Inflammatory macrophage treated with lipopolysaccharide for 1 hour (primary cell): Measurements from ENCODE around the gene DOCK3.
"Not testable (repeated sequence)": the region's sequence is repeated elsewhere in the genome, so short reads cannot be mapped to it uniquely, and the experiment has no call there.

Source experiments
- DNase-seq, 2 donors: peaks; one replicate each; pipeline ENCODE4 v3.0.0-alpha.2; 2020 to 2022

Gene DOCK3

DNA sequence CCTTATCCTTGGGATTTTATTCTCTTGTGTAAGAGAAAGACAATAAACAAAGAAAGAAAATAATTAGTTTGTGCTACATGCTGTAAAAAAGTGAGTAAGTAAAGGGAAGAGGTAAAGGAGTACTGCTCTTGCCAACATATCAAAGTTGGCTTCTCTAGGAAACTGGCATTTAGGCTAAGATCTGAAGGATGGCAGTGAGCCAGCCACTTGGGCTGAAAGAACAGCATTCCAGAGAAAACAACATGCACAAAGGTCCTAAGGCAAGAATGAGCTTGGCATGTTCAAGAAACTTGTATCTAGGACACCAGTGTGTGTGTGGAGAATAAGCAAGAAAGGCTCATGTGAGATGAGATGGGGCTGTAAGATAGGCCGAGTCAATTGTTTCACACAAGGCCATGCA, 464.9 kb downstream of the DOCK3 start:
- no peak for DNase-seq

DNA sequence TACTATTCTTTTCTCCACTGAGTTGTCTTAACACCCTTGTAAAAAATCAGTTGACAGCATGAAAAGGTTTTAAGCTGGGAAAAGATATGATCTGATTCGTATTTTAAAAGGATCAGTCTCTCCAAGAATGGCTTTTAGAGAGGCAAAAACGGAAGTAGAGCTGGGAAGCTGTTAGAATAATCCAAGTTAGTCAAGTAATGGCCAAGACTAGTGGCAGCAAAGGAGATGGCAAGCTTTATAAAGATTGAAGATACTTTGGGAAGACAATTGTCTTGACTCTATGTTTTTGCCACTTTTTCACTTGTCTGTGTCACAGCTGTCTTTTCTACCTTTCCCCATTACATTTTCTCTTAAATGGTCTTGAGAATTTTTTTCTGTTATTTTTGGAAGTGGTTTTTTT, 466.8 kb downstream of the DOCK3 start:
- no peak for DNase-seq

DNA sequence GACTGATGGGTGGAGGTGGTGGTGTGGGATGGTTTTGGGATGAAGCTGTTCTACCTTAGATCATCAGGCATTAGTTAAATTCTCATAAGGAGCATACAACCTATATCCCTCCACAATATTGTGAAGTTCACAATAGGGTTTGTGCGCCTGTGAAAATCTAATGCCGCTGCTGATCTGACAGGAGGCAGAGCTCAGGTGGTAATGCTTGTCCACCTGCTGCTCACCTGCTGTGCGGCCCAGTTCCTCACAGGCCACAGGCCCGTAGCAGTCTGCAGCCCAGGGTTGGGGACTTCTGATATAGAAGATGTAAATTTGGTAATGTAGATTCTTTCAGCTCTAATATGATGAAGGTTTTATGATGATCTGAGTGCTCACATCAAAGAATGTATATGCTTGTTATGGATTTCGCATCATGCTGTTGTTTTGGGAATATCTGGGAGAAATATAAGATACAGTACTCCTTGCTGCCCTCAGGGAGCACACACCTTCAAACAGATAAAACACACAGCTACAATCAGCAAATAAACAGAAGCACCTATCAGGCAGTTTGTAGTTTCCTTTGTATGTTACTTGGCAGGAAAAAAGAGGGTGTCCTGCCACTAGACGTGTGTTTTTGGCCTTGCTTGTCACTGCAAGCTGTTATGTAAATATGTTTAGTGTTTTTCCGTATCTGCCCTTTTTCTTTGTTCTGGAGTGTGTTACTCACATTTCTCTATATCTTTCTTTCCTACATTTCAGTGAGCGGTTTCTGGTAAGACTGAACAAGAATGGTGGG, 471.3 kb downstream of the DOCK3 start:
- DNase-seq, result no peak

DNA sequence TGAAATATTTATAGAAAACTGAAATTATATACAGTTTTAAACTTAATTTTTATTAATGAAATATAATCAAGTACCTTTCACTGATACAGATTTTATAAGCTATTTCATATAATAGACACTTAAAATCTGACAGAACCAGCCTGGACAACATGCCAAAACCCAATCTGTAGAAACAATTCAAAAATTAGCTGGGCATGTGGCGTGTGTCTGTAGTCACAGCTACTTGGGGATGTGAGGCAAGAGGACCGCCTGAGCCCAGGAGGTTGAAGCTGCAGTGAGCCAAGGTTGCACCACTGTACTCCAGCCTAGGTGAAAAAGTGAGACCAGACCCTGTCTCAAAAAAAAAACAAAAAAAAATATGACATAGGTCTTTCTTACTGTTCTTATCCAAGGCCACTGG, 472.1 kb downstream of the DOCK3 start:
- DNase-seq, result no peak

DNA sequence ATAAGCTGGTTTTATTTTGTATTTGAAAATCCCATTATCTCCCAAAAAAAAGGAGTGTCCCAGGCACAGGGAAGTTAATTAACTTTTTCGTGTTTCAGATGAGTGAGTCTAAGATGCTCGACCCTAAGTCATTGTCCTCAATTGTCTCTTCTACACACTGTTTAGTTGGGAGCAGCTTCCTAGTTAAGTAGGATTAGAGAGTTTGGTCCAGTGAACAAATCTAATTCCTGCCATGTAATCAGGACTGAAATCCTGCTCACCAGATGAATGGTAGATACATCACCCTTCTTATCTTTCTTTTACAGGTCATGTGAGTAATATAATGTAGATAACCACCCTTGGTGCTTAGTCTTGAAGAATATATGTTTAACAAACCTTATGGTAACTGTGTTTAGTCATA, 481.4 kb downstream of the DOCK3 start:
- DNase-seq, result no peak

DNA sequence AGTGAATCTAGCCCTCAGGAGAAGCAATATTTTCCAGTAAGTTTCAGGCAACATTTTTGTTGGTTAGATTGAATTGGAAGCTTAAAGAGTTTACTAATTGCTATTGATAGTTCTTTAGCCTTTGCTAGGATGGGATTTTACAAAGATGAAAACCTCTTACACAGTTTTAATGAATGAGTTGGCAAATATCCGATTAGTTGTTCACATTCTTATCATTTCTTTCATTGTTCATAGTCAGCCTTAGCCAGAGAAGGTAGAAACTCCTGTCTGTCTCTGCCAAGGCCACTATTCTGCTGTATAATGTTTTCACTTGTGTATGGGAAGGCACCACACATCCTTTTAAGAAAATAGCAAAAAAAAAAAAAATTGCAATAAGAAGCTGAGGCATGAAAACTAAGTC, 488.3 kb downstream of the DOCK3 start:
- no peak for DNase-seq

DNA sequence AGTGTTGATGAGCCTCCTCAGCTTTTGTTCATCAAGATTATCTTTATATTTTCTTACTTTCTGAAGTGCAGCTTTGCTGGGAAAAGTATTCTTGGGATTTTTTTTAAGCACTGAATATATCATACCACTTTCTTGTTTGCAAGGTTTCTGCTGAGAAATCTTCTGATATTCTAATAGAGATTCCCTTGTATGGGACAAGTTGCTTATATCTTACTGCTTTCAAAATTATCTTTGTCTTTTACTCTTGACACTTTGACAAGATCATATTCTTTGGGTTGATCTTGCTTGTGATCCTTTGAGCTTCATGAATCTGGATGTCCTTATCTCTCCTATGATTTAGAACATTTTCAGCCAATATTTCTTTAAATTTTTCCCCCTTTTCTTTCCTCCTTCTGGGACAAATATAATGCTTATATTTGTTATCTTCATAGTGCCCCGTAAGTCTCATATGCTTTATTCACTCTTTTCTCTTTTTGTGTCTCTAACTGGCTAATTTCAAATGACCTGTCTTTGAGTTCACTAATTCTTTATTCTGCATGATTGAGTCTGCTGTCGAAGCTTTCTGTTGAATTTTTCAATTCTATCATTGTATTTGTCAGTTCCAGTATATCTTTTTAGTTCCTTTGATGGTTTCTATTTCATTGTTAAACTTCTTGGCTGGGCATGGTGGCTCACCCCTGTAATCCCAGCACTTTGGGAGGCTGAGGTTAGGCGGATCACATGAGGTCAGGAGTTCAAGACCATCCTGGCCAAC, 499.0 kb downstream of the DOCK3 start:
- no peak for DNase-seq

DNA sequence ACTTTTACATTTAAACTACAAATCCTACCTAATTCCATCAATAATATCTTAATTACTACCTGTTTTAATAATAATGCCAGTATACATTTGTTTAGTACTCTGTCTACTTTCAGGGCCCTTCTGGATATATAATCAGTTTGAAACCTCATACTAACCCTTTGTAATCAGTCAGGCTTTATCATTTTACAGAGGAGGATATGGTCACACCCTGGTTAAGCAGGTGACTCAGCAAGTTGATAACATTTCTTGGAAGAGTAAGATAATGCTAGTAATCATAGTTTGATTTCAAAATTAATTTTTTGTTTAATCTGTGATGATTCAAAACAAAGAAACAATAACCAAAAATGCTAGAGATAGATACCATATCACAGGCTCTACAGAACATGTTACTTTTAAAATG, 502.2 kb downstream of the DOCK3 start:
- DNase-seq, result no peak

DNA sequence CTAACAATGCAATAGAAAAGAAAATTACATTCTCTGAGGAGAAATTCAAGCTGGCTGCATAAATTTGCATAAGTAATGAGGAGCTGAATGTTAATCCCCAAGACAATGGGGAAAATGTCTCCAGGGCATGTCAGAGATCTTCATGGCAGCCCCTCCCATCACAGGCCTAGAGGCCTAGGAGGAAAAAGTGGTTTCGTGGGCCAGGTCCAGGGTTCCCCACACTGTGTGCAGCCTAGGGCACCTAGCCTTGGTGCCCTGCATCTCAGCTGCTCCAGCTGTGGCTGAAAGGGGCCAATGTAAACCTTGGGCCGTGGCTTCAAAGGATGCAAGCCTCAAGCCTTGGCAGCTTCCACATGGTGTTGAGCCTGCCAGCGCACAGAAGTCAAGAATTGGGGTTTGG, 511.7 kb downstream of the DOCK3 start:
- not testable (repeated sequence) for DNase-seq

DNA sequence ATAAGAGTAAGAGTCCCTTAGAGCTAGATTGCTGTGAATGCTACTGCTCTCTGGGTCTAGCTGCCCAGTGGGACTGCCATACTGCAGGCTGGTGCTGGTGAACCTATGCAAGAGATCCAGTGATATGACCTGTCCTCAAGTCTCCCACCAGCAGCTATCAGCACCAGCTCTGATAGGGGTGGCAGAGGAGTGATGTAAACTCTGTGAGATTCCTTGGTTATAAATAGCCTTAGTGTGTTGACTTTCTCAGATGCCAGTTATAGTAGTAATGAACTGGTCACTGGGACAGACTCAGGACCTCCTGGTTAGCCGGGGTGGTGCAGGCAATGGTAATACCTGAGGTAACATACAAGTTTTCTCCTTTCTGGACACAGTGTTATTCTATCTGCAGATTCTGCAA, 515.5 kb downstream of the DOCK3 start:
- no peak for DNase-seq

DNA sequence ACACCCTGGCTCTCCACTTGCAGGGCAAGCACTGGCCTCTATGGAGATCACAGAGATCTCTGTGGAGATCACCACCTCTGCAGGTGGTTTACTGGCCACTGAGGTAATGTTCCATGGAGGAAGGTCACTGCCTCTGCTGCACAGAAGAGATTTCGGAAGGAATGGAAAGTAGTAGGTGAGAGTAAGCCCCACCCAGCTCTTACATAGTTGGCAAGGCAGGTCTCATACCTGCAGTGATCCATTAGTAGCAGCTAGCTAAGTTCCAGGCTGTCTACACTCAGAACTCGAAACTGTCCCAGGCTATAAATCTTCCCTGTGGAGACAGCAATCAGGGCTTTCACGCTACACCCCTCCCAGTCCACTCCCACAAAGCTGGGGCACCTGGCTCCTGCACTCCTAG, 516.1 kb downstream of the DOCK3 start:
- DNase-seq, result no peak

DNA sequence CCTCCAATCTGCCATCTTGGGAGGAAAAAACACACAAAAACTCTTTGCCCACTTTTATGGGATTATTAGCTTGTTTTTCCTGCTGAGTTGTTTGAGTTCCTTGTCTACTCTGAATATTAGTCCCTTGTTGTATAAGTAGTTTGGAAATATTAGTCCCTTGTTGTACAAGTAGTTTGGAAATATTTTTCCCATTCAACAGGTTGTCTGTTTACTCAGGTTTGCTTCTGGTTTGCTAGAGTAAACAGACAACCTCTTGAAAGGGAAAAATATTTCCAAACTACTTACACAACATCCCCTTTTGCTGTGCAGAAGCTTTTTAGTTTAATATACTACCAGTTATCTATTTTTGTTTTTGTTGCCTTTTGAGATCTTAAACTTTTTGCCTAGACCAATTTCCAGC, 517.0 kb downstream of the DOCK3 start:
- no peak for DNase-seq

DNA sequence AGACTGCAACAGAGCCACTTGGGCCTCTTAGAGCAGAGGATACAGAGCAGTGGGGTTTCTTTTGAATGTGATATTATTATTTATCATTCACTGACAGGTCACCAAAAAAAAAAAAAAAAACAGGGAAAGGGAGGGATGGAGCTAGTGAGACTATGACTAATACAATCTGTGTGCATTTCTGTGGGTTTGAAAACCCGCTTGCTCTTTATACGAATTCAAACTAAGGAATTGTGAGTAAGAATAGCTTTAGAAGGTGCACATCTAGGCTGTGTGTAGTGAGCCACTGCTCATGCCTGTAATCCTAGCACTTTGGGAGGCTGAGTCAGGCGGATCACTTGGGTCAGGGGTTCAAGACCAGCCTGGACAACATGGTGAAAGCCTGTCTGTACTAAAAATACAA, 523.8 kb downstream of the DOCK3 start:
- no peak for DNase-seq

DNA sequence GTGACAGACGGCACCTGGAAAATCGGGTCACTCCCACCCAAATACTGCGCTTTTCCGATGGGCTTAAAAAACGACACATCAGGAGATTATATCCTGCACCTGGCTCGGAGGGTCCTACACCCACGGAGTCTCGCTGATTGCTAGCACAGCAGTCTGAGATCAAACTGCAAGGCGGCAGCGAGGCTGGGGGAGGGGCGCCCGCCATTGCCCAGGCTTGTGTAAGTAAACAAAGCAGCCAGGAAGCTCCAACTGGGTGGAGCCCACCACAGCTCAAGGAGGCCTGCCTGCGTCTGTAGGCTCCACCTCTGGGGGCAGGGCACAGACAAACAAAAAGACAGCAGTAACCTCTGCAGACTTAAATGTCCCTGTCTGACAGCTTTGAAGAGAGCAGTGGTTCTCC, 524.6 kb downstream of the DOCK3 start:
- DNase-seq, result not testable (repeated sequence)

DNA sequence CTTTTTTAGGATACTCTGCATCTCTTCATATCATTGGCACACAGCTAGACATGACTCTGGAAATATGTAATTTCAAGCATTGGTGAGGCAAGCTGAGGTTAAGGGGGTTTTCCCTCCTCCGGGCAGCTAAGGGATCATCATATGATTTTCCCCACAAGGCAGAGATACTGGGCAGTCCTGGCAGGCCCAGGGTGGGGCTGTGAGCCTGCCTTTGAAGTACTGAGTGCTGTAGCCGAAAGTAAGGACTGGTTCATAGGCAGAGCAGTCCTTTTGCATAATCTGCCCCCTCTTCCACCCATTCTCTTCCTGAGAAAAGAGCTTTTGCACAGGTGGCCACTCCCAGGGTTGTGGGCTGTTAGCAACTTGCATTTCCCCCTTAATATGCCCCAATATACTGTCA, 541.6 kb downstream of the DOCK3 start:
- peak; percentile 12 to 47 for DNase-seq

DNA sequence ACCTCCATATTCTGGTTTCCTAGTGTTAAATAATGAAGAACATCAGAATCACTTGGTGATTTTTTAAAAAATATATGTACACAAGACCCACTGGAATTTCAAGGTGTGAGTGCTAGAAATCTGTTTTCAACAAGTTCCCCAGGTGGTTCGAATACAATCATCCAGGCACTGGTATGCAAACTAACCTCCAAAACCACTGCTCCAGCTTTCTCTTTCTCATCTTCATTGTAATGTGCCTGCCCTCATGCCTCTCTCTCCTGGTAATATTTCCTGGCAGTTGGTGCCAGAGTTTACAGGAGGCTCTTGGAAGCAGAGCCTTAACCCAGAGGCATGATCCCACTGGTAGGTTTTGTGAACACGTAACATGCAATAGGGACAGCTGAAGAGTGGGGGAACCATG, 547.2 kb downstream of the DOCK3 start:
- no peak for DNase-seq

DNA sequence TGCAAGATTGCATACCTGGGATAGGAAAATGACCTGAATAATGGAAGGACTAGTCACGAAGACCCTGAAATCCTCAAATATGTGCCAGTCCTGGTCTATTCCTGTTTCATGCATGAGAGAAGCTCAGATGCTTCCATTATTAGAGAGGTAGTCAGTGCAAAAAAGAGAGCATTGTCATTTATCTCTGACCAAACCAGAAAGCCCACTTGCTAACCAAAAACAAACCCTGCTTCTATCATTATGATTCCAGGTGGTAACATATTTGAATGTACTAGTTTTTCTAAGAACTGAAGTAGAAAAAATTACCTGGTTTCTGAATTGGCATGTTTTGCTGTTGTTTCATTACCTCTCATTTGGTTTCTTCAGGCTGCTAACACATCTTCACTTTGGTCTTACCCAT, 549.6 kb downstream of the DOCK3 start:
- no peak for DNase-seq

DNA sequence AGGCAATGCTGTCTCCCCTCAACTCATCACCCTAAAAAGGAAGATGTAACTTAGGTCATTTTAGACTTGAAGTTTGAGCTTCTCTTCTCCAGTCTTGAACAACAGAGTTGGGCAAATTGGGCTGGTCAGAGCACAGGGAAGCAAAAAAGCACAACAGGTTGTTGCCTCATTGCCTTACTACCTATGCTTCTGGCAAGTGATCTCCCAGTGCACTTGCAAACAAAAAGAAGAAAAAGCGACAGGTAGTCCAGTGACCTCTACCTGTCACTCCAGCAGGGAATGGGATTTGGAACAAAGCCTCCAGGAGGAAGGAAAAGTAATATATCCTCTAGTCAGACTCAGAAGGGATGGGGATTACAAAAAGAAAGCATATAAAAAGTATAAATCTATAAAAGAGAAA, 550.1 kb downstream of the DOCK3 start:
- no peak for DNase-seq

DNA sequence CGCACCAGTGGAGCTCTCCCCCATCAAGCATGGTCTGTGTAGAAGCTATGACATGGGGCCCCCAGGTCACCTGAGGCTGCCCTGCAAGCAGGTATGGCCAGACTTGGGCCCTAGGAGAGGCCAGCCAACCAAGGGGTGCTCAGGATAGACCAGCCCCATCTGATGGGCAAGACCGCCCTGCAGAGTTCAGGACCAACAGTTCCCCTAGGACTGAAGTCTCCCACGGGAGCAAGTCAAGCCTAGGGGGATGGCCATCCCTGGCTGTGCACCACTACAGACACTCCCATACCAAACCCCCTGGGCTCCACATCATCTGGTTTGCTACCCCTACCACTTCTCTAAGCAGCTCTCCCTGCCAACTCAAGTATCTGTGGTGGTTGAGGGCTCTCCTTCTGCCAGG, 568.2 kb downstream of the DOCK3 start:
- no peak for DNase-seq

DNA sequence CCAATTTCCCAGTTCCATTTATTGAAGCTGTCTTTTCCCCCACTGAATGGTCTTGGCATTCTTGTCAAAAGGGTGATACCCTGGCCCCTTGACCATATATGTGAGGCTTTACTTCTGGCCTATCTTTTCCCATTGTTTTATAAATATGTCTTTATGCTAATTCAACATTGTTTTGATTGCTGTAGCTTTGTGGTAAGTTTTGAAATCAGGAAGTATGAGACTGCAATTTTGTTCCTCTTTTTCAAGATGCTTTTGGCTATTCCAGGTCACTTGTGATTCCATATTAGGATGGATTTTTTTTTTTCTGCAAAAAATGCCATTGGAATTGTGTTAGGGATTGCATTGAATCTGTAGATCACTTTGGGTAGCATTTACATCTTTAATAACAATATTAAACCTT, 569.2 kb downstream of the DOCK3 start:
- peak; percentile 39 to 54 for DNase-seq

DNA sequence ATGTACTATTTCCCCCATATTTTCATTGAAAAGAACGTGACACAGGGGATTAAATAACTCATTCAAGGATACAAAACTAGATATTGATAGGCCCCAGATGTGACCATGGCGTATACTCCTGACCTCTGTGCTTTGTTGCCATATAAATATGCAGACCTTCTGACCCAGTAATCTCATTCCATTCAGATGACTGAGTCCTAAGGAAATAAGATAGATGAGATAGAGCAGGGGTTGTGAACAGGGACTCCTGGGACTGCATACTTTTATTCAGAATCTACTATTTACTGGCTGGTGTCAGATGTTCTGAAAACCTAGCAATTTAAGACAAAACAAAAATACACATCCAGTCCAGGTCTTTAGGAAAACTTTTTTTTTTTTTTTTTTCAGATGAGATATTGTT, 571.1 kb downstream of the DOCK3 start:
- no peak for DNase-seq

DNA sequence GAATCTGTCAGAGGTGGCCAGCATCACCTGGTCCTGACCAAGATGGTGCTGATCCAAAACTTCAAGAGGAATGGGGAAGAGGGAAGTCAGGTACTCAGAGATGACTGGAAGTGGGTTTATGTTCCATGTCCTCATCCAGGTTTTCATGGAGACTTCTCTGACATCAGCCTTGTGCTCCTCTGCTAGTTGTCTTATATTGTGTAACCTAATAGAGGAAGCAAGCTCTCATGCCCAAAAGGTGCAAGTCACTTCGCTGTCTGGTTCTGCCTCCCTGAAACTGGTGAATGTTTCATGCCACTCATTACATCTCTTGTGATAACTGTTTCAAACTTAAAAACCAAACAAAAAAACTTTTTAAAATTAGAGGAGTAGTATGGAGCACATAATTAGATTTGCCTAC, 583.1 kb downstream of the DOCK3 start:
- peak; percentile 46 to 56 for DNase-seq

DNA sequence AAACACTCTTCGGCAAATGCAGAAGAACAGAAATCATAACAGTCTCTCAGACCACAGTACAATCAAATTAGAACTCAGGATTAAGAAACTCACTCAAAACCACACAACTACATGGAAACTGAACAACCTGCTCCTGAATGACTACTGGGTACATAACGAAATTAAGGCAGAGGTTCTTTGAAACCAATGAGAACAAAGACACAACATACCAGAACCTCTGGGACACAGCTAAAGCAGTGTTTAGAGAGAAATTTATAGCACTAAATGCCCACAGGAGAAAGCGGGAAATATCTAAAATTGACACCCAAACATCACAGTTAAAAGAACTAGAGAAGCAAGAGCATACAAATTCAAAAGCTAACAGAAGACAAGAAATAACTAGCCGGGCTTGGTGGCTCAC, 589.4 kb downstream of the DOCK3 start:
- DNase-seq, result not testable (repeated sequence)

DNA sequence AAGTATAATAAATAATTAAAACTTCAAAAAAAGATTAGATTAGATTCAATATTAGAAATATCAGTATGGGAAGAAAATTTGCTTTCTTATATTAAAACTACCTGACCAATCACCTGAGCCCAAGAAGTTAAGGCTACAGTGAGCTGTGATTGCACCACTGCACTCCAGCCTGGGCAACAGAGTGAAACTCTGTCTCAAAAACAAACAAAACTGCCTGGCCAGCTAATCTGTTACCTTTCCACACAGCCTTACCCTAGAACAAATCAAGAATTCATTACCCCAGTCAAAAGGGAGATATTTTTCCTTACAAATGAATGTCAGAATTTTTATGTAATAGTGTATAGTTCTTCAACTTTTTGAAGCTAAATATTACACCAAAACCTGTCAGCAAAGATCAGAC, 593.4 kb downstream of the DOCK3 start:
- DNase-seq, result no peak

DNA sequence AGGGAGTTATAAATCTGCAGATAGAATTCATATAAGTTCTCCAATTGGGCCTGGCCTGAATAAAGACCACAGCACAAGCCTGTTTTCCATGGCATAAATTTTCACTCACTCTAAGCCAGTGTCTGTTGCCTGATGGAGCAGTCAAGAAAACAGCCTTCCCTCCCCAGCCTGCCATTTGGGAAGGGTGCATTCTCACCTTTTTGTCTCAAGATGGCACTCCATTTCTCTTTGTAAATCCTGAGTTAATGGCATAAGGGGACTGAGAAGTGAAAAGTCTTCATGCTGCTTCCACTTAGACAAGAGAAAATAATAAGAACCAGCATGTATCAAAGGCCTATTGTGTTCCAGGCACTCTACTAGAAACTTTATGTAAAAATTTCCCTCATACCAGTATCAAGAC, 594.7 kb downstream of the DOCK3 start:
- no peak for DNase-seq
